GM12873 (cell line): ENCODE measurements around the gene AUH.

ENCODE experiments used
- CTCF ChIP-seq: IDR thresholded peaks from 2 replicates; pipeline ENCODE4 v1.5.1; 2012; ENCODE audit warnings: low read depth, mild to moderate bottlenecking, moderate library complexity, low read length, control low read depth; ENCODE audit not compliant: insufficient read depth; ENCODE audit errors: missing control alignments

AUH gene

GRCh38 chr9:91361291-91362050, at the start of gene AUH:
TSS of gene AUH (minus strand) at chr9:91361918. CDS start at chr9:91361889, 29 bp downstream.
- TF ChIP-seq CTCF = no peak

GRCh38 chr9:91411096-91411771, 49.5 kb upstream of the AUH start:
- TF ChIP-seq CTCF = no peak

GRCh38 chr9:91410161-91410560, 48.4 kb upstream of the AUH start:
- no peak for TF ChIP-seq CTCF

GRCh38 chr9:91408475-91408874, 46.8 kb upstream of the AUH start:
- TF ChIP-seq CTCF = no peak

GRCh38 chr9:91407580-91408318, 46.0 kb upstream of the AUH start:
- no peak for TF ChIP-seq CTCF

GRCh38 chr9:91405343-91406077, 43.8 kb upstream of the AUH start:
- no peak for TF ChIP-seq CTCF
